B cell (primary cell): Measurements from ENCODE around the gene TLK2. TPM values are rescaled to one million over a fixed set of nuclear protein-coding genes. Genes with fewer than 3 reads are reported as not detected.

Experiments
- ATAC-seq: fragments of 200-7000 bp; cut with Tn5 transposase; one replicate; pipeline ENCODE4 v1.10.0; 2021; ENCODE audit warnings: low read depth, mild to moderate bottlenecking, moderate number of reproducible peaks, moderate library complexity
- CTCF ChIA-PET: fragments of 350-600 bp; sonication (Branson Sonifier 250); formaldehyde crosslinking; loops from one replicate; lab custom pipeline; 2021; ENCODE audit warnings: antibody characterized with exemption, inconsistent platforms; lab: Charles Lee
- POLR2A ChIA-PET: fragments of 350-600 bp; sonication (Branson Sonifier 250); formaldehyde crosslinking; loops from one replicate; lab custom pipeline; 2021; ENCODE audit warnings: antibody characterized with exemption; lab: Charles Lee
- DNase-seq: peaks from one replicate; pipeline ENCODE4 v3.0.0; 2013
- H2AFZ ChIP-seq: 2 replicates; pipeline ENCODE4 v1.6.1; 2012; ENCODE audit warnings: mild to moderate bottlenecking, low read depth, low read length; ENCODE audit not compliant: insufficient read depth, poor library complexity, severe bottlenecking
- H3K27ac ChIP-seq, 2 donors: 1 replicate in 1 of 2; 2 replicates in 1 of 2; pipeline ENCODE4 v1.5.1; 2012 to 2013; ENCODE audit warnings: low read length in 2 of 2, mild to moderate bottlenecking in 2 of 2, moderate library complexity in 1 of 2
- H3K27me3 ChIP-seq, 4 experiments: fragments of 200-600 bp in 1 of 4; sonication (generic) in 1 of 4; replicated peaks in 1 of 4; 1 replicate in 2 of 4; 2 replicates in 2 of 4; pipeline versions ENCODE4 v1.6.1 to v1.7.0; 2013 to 2016; ENCODE audit warnings: low read length in 3 of 4, mild to moderate bottlenecking in 2 of 4, mixed read lengths in 1 of 4, moderate library complexity in 1 of 4; ENCODE audit not compliant: insufficient read depth in 4 of 4, control insufficient read depth in 3 of 4; ENCODE audit errors: control extremely low read depth in 1 of 4
- H3K36me3 ChIP-seq, 2 experiments: replicated peaks in 1 of 2; 1 replicate in 1 of 2; 2 replicates in 1 of 2; pipeline versions ENCODE4 v1.6.1 to v1.7.1; 2013; ENCODE audit warnings: low read length in 1 of 2; ENCODE audit not compliant: insufficient read depth in 2 of 2, control insufficient read depth in 1 of 2; ENCODE audit errors: control extremely low read depth in 1 of 2, extremely low read depth in 1 of 2
- H3K4me1 ChIP-seq, 2 donors: fragments of 200-600 bp in 1 of 2; sonication (generic) in 1 of 2; 1 replicate in 1 of 2; 2 replicates in 1 of 2; pipeline versions ENCODE4 v1.5.1 to v1.6.1; 2013 to 2017; ENCODE audit warnings: low read length in 2 of 2; ENCODE audit not compliant: control insufficient read depth in 2 of 2, insufficient read depth in 2 of 2
- H3K4me2 ChIP-seq: replicated peaks from 2 replicates; pipeline ENCODE3; 2012; ENCODE audit warnings: mild to moderate bottlenecking, low read depth, low read length; ENCODE audit not compliant: poor library complexity, severe bottlenecking
- H3K4me3 ChIP-seq, 5 experiments: fragments of 200-600 bp in 1 of 5; sonication (generic) in 1 of 5; 1 replicate in 3 of 5; 2 replicates in 2 of 5; pipeline versions ENCODE4 v1.5.1 to v1.7.0; 2011 to 2016; ENCODE audit warnings: low read length in 4 of 5, mild to moderate bottlenecking in 4 of 5, low read depth in 2 of 5, control low read depth in 1 of 5, moderate library complexity in 1 of 5; ENCODE audit not compliant: insufficient read depth in 1 of 5; ENCODE audit errors: control extremely low read depth in 1 of 5, extremely low read depth in 1 of 5
- H3K79me2 ChIP-seq: fragments of 200-600 bp; sonication (generic); one replicate; pipeline ENCODE4 v1.6.0; 2016; ENCODE audit warnings: low read length; ENCODE audit not compliant: control insufficient read depth, insufficient read depth
- H3K9ac ChIP-seq: fragments of 200-600 bp; sonication (generic); 2 replicates; pipeline ENCODE4 v1.6.1; 2017; ENCODE audit warnings: mild to moderate bottlenecking, low read length, moderate library complexity
- H3K9me3 ChIP-seq, 3 donors: one replicate each; pipeline versions ENCODE4 v1.6.1 to v1.7.1; 2013; ENCODE audit warnings: low read length in 2 of 3; ENCODE audit not compliant: control insufficient read depth in 2 of 3, insufficient read depth in 1 of 3; ENCODE audit errors: control extremely low read depth in 1 of 3
- H4K20me1 ChIP-seq: 2 replicates; pipeline ENCODE4 v1.6.0; 2012; ENCODE audit warnings: mild to moderate bottlenecking, low read length; ENCODE audit not compliant: insufficient read depth, control insufficient read depth, poor library complexity, severe bottlenecking
- H3K27ac Mint-ChIP-seq: one replicate; pipeline ENCODE4 v1.8.0; 2021; ENCODE audit warnings: mixed read lengths
- H3K27me3 Mint-ChIP-seq: one replicate; pipeline ENCODE4 v1.8.0; 2021; ENCODE audit warnings: mixed read lengths
- H3K4me1 Mint-ChIP-seq: one replicate; pipeline ENCODE4 v1.8.0; 2021; ENCODE audit warnings: mixed read lengths
- H3K4me3 Mint-ChIP-seq: one replicate; pipeline ENCODE4 v1.8.0; 2021; ENCODE audit warnings: mixed read lengths
- H3K9me3 Mint-ChIP-seq: one replicate; pipeline ENCODE4 v1.8.0; 2022; ENCODE audit warnings: mixed read lengths; ENCODE audit not compliant: insufficient read depth
- EZH2 ChIP-seq: IDR thresholded peaks from 2 replicates; pipeline ENCODE4 v1.6.1; 2012; ENCODE audit warnings: borderline replicate concordance, low read depth, mild to moderate bottlenecking, moderate library complexity, low read length; ENCODE audit not compliant: insufficient read depth, poor library complexity, severe bottlenecking
- WGBS: methylation state at CpG from one replicate; pipeline ENCODE4 v1.1.5; 2013; ENCODE audit warnings: missing lambda C conversion rate; ENCODE audit not compliant: insufficient coverage; 5-methylcytosine and 5-hydroxymethylcytosine counted together
- intact Hi-C: fragments of 100-400 bp; cut with micrococcal nuclease; formaldehyde crosslinking; loops from one replicate; pipeline ENCODE4 v1.10.0; 2022
- polyA plus RNA-seq: library from polyadenylated mRNA; depleted of rRNA; stranded (reverse); fragments of >200 nt; gene quantifications from 2 replicates; pipeline ENCODE4 v1.2.3, GENCODE V29; 2012
- total RNA-seq, 2 donors: library from RNA; stranded (reverse); fragments of 120-200 nt in 1 of 2; gene quantifications; 1 replicate in 1 of 2; 2 replicates in 1 of 2; pipeline versions ENCODE4 v1.2.3 to v1.2.4, GENCODE V29; 2013 to 2022
- TF ChIP-seq, protein P1 (sequence below): fragments of 200-600 bp; IDR thresholded peaks from one replicate; pipeline ENCODE4 v1.8.0; 2022; ENCODE audit warnings: antibody characterized with exemption, mild to moderate bottlenecking

The TLK2 gene
- total and polyA plus RNA-seq, 2 donors (not counting 1 experiment from before 2014, with no cell fraction given): 36.3 to 75.3 TPM

DNA sequence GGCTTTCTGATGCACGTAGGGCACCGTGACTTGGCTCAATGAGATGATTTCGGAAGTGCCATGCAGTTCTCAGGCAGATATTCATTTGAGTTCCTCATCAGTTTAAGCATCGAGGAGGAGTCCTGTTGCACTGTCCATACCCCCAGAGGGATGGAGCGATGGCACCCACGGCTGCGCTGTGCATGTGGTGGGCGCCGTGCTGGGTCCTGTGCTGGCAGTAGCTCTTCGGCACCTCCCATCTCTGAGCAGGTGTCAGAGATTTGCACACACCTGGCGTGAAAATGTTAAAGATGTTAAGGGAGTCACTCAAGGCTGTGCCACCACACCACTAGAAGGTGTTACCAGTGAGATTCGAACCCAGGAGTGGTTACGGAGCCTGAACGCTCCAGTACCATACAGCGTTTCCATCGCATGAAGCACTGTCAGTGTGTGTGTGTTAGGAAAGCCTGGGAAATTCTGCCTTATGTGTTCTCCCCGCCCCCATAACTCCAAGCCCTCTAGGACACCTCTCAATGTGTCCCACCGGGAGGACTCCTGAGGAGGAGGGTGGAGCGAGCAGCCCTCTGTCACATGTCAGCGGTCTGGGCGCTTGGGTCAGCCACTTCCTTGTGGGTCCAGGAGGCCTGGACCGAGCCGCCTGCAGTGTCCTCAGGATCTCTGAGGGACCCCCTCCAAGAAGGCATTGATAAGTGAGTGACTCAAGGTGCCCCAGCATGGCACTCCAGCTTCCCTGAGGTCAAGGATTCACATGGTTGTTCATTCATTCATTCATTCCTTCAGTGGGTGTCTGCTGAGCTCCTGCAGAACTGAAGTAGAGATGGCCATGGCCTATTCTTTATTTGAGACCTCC lies 152.7 kb downstream of the TLK2 start:
- Histone ChIP-seq H3K4me3 (no peak overlapping the region), H4K20me1 (no peaks in the 10 kb centered on the region), H3K27ac (no peak overlapping the region), H3K4me2 (no peak overlapping the region), H3K36me3 (no peaks in the 10 kb centered on the region), H2AFZ (no peak overlapping the region), H3K79me2 (no peaks in the 10 kb centered on the region), H3K27me3 (peaks cover 0 to 34% (median 7%) of the 10 kb centered on the region in 4 experiments), H3K4me1 (peaks cover 16 to 18% of the 10 kb centered on the region in 2 donors), H3K9me3 (no peaks in the 10 kb centered on the region), H3K9ac (no peak overlapping the region)
- no peak for TF ChIP-seq EZH2
- TF ChIP-seq, protein P1, sequence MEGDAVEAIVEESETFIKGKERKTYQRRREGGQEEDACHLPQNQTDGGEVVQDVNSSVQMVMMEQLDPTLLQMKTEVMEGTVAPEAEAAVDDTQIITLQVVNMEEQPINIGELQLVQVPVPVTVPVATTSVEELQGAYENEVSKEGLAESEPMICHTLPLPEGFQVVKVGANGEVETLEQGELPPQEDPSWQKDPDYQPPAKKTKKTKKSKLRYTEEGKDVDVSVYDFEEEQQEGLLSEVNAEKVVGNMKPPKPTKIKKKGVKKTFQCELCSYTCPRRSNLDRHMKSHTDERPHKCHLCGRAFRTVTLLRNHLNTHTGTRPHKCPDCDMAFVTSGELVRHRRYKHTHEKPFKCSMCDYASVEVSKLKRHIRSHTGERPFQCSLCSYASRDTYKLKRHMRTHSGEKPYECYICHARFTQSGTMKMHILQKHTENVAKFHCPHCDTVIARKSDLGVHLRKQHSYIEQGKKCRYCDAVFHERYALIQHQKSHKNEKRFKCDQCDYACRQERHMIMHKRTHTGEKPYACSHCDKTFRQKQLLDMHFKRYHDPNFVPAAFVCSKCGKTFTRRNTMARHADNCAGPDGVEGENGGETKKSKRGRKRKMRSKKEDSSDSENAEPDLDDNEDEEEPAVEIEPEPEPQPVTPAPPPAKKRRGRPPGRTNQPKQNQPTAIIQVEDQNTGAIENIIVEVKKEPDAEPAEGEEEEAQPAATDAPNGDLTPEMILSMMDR: no peak
- 95% methylated on average over 19 of the region's 23 CpGs for WGBS
- Mint-ChIP-seq H3K4me1 (peaks cover 14% of the 10 kb centered on the region), H3K27me3 (peaks cover 23% of the 10 kb centered on the region), H3K27ac (no peak overlapping the region), H3K9me3 (no peaks in the 10 kb centered on the region), H3K4me3 (no peak overlapping the region)
- CTCF ChIA-PET: no interaction called here
- intact Hi-C loops: no loop called here
- ATAC-seq (no peak), DNase-seq (no peak)
- POLR2A ChIA-PET: no interaction called here
